ENCODE measurements around the gene PPIF.

GRCh38 chr10:79316671-79317431 lies 30.4 kb upstream of the PPIF start:
- TF ChIP-seq POLR2A (IDR thresholded peaks at IDR 0.05) (no peak), CTCF (IDR thresholded peaks at IDR 0.05) (no peak), POLR2AphosphoS5 (IDR thresholded peaks at IDR 0.05) (no peak)

All from breast epithelium (tissue), 3 donors.